Middle frontal gyrus (tissue), 1 donor: Measurements from ENCODE around the gene EIF1.
"Not testable (repeated sequence)": the region's sequence is repeated elsewhere in the genome, so short reads cannot be mapped to it uniquely, and the experiment has no call there.

Source experiments
- DNase-seq: peaks from one replicate; pipeline ENCODE4 v3.0.0-alpha.2; 2015; ENCODE audit warnings: low spot score; ENCODE audit errors: extremely low spot score

The EIF1 gene

DNA sequence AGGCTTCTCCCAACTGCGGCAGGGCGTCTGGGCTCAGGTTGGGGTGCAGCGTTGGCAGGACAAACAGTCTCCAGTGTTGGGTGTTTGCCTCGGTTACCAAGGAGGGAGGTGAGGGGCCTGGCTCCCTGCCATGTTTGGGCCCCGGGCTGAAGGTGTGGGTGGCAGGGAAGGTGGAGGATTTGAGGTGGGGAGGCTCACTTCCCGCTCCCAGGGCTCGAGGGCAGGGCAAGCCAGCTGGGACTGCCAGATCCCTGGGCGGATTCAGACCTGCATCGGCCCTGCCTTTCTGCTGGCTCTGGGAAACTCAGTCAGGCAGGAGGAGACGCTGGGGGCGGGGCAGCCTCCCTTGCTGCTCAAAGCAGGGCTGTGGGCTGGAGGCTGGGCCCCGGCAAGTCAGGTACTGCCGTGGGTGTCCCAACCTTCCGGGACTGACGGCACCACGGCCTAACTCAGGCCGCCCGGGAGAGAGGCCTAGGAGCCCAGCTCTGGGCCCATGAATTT lies 33.0 kb upstream of the EIF1 start:
- no peak for DNase-seq

DNA sequence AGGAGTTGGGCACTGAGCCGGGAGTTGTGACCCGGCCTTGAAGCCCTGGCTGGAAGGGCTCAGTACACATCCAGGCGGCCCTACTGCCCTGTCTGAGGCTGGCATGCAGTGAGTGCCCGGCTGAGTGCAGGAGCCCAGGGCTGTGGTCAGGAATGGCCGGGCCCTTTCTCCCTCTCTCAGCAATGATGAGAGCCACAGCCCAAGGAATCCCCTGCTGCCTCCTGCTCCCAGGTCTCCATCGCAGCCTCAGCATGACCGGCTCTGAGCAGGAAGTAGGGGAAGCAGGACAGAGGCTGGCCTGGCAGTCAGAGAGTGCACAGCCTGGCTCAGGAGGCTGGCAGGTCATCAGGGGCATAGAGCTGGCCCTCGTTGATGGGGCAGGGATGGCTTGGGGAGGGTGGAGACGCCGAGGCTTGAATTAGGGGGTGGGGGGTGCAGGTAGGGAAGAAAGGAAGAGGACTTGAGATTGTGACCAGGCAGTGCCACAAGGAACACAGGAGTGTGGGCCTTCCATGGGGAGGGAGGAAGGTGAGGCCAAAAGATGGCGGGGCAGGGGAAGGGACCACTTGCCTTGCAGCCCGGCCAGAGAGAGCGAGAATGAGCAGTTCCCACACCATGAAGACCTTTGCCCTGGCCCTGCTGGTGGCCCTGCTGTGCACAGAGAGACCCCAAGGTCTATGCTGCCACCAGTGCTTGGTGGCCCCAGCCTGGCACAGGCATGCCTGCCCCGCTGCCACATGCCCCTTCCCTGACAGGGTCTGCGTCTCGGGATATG lies 32.2 kb upstream of the EIF1 start:
- DNase-seq: no peak

DNA sequence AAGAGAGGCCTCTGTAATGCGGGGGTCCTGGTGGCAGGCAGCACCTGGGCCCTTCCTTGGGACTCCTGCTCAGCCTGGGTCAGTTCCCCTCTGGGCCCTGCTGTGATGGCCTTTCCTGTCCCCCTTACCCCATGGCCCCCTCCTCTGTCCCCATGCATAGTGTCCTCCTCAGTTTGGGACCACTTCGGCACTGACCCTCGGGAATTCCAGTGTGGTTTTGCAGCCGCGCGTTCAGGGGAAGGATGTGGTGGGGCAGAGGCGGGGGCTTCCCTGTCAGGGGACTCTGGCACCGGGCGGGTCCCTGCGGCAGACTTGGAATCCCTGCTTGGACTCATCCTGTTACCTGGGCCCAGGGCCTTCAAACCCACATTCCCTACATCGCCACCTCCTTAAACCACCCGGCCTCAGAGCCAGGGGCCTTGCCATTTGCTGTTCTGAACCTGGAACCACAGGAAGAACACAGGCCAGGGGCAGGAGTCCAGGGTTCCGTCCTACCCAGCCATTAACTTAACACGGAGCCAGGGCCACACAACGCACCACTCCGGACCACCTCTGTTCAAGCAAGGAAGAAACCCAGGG lies 31.4 kb upstream of the EIF1 start:
- DNase-seq: no peak

DNA sequence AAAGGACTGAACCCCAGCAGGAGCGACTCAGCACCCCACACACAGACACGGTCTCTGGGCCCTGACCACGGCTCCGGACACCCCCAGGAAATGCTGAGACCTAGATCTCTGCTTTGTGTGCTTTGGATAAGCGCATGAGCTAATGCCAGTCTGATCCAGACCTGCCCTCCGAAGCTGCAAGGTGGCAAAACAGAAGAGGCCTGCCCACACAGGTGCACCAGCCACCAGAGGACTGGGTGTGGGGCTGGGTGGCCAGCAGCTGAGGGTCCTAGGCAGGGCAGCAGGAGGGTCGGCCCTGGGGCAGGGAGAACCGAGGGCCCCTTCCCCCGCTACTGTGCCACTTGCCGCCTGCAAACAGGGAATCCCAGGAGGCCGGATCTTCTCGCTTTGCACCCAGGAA lies 30.7 kb upstream of the EIF1 start:
- no peak for DNase-seq

GRCh38 chr17:41658846-41659245 lies 29.8 kb upstream of the EIF1 start:
- no peak for DNase-seq

DNA sequence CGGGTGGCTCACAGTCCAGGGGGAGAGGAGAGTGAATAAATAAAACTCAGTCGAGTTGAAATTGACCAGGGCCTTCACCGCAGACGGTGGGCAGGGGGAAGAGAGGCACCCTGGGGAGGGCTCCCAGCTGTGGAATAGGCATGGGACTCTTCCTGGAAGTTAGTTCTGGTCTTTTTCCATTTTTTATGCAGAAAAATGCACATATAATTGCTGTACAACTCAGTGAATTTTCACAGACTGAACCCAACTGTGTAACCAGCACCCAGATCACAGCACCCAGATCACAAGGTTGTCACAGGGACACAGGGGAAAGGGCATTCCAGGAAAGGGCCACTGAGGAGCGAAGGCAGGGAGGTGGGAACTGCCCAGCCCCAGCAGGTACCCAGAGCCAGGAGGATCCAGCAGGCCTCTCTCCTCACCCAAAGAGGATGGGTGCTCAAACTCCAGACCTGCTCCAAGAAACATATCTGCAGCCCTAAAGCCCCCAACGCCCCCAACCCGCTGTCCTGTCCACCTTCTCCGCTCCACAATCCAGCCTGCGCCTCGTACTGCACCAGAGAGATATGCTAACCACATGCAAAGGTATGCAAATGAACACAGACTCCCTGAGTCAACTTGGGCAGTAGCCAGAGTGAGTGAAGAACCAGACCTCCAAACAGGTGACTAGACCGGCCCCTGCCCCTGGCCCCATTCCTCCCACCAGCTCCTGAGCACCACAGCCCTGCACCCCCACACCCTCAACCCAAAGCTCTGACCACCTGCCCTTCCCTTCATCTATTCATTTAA lies 29.1 kb upstream of the EIF1 start:
- DNase-seq: no peak

DNA sequence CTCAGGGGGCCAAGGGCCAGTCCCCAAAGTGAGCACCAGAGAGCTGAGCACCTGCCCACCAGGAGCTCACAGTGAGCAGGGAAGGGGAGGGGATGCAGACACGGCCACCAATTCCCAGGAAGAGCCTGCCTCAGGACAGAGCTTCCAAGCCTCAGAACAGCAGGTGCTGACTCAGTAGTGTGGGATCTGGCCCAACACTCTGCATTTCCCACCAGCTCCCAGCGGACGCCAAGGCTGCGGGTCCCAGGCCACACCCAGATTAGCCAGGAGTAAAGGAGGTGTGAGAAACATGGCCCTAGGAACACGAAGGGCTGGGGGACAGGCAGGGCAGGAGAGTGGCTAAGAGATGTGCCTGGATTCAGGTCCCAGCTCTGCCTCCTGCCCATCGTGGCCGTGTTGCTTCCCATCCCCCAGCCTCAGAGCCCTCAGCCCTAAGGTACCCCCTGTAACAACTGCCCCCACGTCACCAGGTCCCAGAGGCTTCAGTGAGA lies 28.4 kb upstream of the EIF1 start:
- DNase-seq: no peak

DNA sequence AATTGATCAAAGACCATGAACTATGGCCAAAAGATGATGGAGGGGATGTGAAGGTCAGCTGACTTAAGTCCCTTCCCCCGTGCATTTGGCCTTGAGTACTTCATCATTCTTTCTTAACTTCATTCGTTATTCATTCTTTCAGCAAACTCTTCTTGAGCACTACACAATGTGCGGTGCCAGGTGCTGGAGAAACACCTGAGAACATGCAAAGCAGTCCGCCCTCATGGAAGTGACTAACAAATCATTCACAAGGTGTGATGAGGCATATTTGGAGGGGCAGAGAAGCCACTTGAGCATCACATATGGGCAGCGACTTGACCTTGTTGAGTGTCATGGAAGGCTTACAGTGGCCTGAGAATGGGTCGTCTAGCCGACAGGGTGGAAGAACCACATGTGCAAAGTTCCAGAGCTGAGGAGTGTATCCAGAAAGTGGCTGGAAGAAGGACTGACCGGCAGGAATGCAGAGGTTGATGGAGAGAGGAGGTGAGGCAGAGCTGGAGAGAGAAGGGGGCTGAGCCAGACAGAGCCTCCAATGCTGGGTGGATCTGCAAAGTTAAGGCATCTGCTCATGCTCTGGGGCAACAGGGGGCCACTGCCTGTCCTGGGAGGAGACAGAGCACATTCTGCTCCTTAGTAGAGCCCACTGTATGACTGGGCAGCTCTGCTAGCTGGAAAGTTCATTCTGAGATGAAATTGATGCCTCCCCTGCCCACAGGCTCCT lies 25.1 kb upstream of the EIF1 start:
- no peak for DNase-seq

GRCh38 chr17:41664172-41664457 lies 24.6 kb upstream of the EIF1 start:
- DNase-seq: no peak

- no peak for DNase-seq
Measured at GRCh38 chr17:41664587-41665565, 23.8 kb upstream of the EIF1 start.

DNA sequence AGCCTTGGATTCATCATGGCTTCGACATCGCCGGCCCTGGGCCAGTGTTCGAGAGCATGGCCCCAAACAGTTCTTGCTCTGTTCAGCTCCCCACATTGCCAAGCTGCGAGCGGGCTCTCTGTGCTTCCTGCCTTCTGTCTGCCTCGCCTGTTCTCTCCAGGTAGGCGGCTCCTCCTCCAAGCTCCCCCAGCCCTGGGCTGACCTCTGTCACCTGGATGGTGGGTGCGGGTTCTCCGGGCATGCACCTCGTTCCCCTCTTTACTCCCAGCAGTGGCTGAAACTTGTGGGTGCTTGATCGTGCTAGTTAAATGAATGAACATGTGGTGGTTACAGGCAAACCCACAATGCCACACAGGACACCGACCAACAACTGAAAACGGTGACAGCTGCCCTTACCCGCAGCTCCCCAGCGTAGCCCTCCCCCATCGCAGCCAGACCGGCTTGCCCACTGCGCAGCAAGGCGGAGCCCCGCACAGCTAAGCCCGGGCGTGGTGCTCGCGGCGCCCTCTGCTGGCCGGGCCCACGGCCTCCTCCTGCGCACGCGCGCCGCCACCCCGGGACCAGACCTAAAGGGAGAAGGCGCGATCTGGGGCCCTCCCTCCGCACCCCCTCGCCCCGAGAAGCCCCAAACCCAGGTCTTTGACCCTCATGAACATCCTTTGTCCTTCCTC lies 23.0 kb upstream of the EIF1 start:
- peak; percentile 82 for DNase-seq

- no peak for DNase-seq
Measured at GRCh38 chr17:41666237-41666641, 22.4 kb upstream of the EIF1 start.

GRCh38 chr17:41666708-41667279 lies 21.9 kb upstream of the EIF1 start:
- no peak for DNase-seq

DNA sequence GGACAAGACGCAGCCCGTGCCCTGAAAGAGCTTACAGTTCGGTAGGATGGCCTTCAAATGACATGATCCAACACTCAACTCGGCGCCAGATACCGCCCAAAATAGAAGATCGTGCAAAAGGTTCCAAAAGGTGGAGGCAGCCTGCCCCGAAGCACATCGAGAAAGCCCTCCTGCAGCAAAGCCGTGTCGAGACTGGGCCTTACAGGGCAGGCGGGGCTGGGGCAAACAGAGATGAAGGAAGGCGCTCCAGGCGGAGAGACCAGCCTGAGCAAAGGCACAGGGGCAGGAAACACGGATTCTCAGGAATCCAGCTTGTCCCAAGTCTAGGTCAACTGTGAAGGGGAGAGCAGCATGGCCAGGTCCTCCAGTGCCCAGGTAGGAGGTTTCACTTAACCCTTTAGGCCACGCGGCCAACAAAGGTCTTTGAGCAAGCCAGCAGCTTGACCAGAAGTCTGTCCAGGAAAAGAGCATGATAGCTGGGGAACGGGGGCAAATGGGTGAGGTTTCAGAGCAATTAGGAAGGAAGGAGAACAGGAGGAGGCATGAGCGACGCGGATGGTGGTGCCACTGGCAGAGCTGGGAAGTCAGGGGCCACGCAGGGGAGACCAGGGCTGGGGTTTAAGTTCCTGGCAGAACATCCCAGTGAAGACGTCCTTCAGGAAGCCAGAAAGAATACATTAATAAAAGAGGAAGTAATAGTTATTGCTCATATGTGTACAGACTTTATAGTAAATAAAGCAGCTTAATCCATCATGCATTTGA lies 21.2 kb upstream of the EIF1 start:
- DNase-seq: no peak

GRCh38 chr17:41672153-41672552 lies 16.5 kb upstream of the EIF1 start:
- DNase-seq: no peak

DNA sequence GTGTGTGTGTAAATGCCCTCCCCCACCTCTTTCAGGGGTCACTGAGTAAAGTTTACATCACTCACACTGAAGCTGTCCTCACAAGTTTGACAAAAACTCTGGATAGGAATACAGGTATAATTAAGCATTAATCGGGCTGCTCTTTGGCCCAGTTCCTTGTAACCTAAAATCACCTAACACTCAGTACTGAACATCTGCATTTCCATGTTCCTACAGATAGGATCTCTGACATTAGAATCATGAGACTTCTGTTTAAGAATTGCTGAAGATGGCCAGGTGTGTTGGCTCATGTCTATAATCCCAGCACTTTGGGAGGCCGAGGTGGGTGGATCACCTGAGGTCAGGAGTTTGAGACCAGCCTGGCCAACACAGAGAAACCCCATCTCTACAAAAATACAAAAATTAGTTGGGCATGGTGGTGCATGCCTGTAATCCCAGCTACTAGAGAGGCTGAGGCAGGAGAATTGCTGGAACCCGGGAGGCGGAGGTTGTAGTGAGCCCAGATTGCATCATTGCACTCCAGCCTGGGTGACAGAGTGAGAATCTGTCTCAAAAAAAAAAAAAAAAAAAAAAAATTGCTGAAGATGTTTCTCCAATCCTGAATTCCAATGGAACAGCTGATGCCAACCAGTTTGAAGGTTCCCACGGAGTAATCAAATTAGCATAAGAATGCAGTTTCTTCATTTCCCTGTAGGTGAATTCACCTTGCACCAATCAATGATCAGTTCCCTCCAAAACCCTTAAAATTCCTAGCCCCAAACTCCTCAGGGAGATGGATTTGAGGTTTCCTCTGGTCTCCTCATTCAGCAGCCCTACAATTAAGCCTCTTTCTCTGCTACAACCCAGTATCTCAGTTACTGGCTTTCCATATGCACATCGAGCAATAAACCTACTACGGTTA lies 13.3 kb upstream of the EIF1 start:
- DNase-seq: not testable (repeated sequence)

DNA sequence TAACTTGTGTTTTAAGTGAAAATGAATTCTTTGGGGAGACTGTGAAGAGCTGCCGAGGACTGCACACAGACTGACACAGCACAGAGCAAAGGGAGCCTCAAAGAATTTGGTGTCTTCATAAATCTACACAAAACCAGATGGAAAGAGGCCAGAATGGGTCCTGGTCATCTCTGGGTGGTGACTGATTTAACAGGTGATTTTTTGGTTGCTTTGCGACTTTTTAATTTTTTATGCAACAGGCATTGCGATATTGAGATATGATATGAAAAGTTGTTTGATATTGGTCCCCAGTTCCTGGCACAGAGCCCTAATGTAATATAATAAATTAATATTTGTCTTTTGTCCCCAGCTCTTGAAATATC lies 12.6 kb upstream of the EIF1 start:
- DNase-seq: no peak

DNA sequence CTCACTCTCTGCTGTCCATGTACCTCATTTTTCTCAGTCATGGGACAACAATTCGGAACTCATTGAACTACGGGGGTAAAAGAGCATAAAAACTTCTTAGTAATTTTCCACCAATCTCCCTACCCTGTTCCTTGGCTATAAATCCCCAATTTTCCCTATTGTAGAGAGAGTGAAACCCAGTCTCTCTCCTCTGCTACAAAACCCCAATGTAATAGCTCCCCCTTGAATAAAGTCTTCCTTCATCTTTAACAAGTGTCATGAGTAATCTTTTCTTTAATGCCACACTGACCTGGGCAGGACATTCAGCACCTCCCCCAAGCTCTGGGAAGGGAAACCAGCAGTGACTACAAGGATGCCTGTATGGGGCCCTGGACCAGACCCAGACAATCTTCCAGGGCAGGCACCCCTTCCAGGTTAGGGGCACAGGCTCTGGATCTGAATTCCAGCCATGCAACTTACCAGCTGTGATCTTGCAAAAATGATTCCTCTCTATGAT lies 10.2 kb upstream of the EIF1 start:
- no peak for DNase-seq
